IMR-90 (cell line): Measurements from ENCODE around the gene CES2. TPM values are rescaled to one million over a fixed set of nuclear protein-coding genes. Genes with fewer than 3 reads are reported as not detected.

Experiments
- ATAC-seq: fragments of 200-7000 bp; cut with Tn5 transposase; 2 replicates; pipeline ENCODE4 v1.9.1; 2020; ENCODE audit warnings: low read depth, mild to moderate bottlenecking, moderate library complexity
- BruUV-seq: library from RNA; stranded (reverse); fragments of 400-500 nt; replicated peaks from 2 replicates; lab custom pipeline; 2021; lab: Mats Ljungman, UMichigan
- CTCF ChIA-PET: fragments of 300-600 bp; formaldehyde crosslinking; extraction: SDS; loops from one replicate; lab custom pipeline; 2021; ENCODE audit warnings: antibody characterized with exemption; lab: Yijun Ruan, JAX
- POLR2A ChIA-PET: fragments of 300-600 bp; sonication (Branson Sonifier 250); formaldehyde crosslinking; loops from one replicate; lab custom pipeline; 2022; ENCODE audit warnings: antibody characterized with exemption; ENCODE audit not compliant: unreplicated experiment; lab: Charles Lee
- DNase-seq: peaks from one replicate; pipeline ENCODE4 v3.0.0; 2013
- H2AFZ ChIP-seq: replicated peaks from 2 replicates; pipeline ENCODE3; 2013; ENCODE audit warnings: low read length, mild to moderate bottlenecking; ENCODE audit not compliant: poor library complexity
- H2AK5ac ChIP-seq: 2 replicates; pipeline ENCODE4 v1.6.1; 2013; ENCODE audit warnings: low read depth, low read length, inconsistent platforms
- H2AK9ac ChIP-seq: replicated peaks from 2 replicates; pipeline ENCODE3; 2013; ENCODE audit warnings: mild to moderate bottlenecking, low read depth, low read length, moderate library complexity; ENCODE audit not compliant: poor library complexity
- H2BK120ac ChIP-seq: 2 replicates; pipeline ENCODE4 v1.6.1; 2013; ENCODE audit warnings: low read depth, low read length, inconsistent platforms
- H2BK15ac ChIP-seq: 3 replicates; pipeline ENCODE4 v1.6.1; 2013; ENCODE audit warnings: low read depth, low read length, inconsistent platforms
- H2BK20ac ChIP-seq: 2 replicates; pipeline ENCODE4 v1.6.1; 2013; ENCODE audit warnings: low read depth, mild to moderate bottlenecking, inconsistent platforms, low read length, moderate library complexity
- H2BK5ac ChIP-seq: 2 replicates; pipeline ENCODE4 v1.6.1; 2013; ENCODE audit warnings: mild to moderate bottlenecking, low read depth, low read length, inconsistent platforms; ENCODE audit not compliant: poor library complexity, severe bottlenecking
- H3K14ac ChIP-seq: replicated peaks from 2 replicates; pipeline ENCODE4 v1.6.1; 2013; ENCODE audit warnings: low read depth, low read length, inconsistent platforms
- H3K18ac ChIP-seq: 2 replicates; pipeline ENCODE4 v1.6.1; 2013; ENCODE audit warnings: low read depth, low read length, control low read depth
- H3K23ac ChIP-seq: 2 replicates; pipeline ENCODE4 v1.6.1; 2013; ENCODE audit warnings: low read depth, low read length, inconsistent platforms
- H3K27ac ChIP-seq: 2 replicates; pipeline ENCODE4 v1.5.1; 2013; ENCODE audit warnings: mild to moderate bottlenecking, control low read depth, low read length; ENCODE audit not compliant: insufficient read depth
- H3K27me3 ChIP-seq: 2 replicates; pipeline ENCODE4 v1.6.1; 2013; ENCODE audit warnings: low read length; ENCODE audit not compliant: control insufficient read depth, insufficient read depth
- H3K36me3 ChIP-seq: 2 replicates; pipeline ENCODE4 v1.6.1; 2013; ENCODE audit warnings: low read length, mixed read lengths; ENCODE audit not compliant: control insufficient read depth, insufficient read depth
- H3K4ac ChIP-seq: 2 replicates; pipeline ENCODE4 v1.6.1; 2013; ENCODE audit warnings: low read depth, low read length, inconsistent platforms
- H3K4me1 ChIP-seq: 2 replicates; pipeline ENCODE4 v1.6.1; 2013; ENCODE audit warnings: low read length, mixed read lengths; ENCODE audit not compliant: control insufficient read depth, insufficient read depth
- H3K4me2 ChIP-seq: 2 replicates; pipeline ENCODE4 v1.6.1; 2013; ENCODE audit warnings: low read depth, mild to moderate bottlenecking, control low read depth, low read length, moderate library complexity
- H3K4me3 ChIP-seq: 2 replicates; pipeline ENCODE4 v1.5.1; 2013; ENCODE audit warnings: low read depth, mild to moderate bottlenecking, control low read depth, low read length, moderate library complexity; ENCODE audit not compliant: insufficient read depth
- H3K56ac ChIP-seq: 2 replicates; pipeline ENCODE4 v1.6.1; 2013; ENCODE audit warnings: low read length, inconsistent platforms; ENCODE audit not compliant: insufficient read depth; ENCODE audit errors: extremely low read depth
- H3K79me1 ChIP-seq, 2 experiments: 2 replicates each; pipeline ENCODE4 v1.6.1; 2013; ENCODE audit warnings: low read length in 2 of 2, inconsistent platforms in 1 of 2, low read depth in 1 of 2
- H3K9ac ChIP-seq: 2 replicates; pipeline ENCODE4 v1.6.1; 2013; ENCODE audit warnings: low read depth, low read length, control low read depth
- H3K9me1 ChIP-seq: 2 replicates; pipeline ENCODE4 v1.6.1; 2013; ENCODE audit warnings: low read length, inconsistent platforms; ENCODE audit not compliant: insufficient read depth
- H3K9me3 ChIP-seq: 2 replicates; pipeline ENCODE4 v1.6.1; 2013; ENCODE audit warnings: low read length; ENCODE audit not compliant: control insufficient read depth, insufficient read depth
- H4K20me1 ChIP-seq: 2 replicates; pipeline ENCODE4 v1.6.1; 2013; ENCODE audit warnings: low read length, inconsistent platforms; ENCODE audit not compliant: insufficient read depth
- H4K5ac ChIP-seq: 2 replicates; pipeline ENCODE4 v1.6.1; 2013; ENCODE audit warnings: mild to moderate bottlenecking, low read depth, low read length, control low read depth
- H4K8ac ChIP-seq, 2 experiments: 2 replicates each; pipeline ENCODE4 v1.6.1; 2013; ENCODE audit warnings: low read depth in 2 of 2, low read length in 2 of 2, control low read depth in 1 of 2, inconsistent platforms in 1 of 2
- H4K91ac ChIP-seq: 2 replicates; pipeline ENCODE4 v1.6.1; 2013; ENCODE audit warnings: low read depth, low read length, inconsistent platforms; ENCODE audit not compliant: insufficient read depth
- BHLHE40 ChIP-seq: fragments of 150-350 bp; IDR thresholded peaks from 2 replicates; pipeline ENCODE4 v1.6.1; 2016; ENCODE audit warnings: mild to moderate bottlenecking, low read depth, low read length
- CEBPB ChIP-seq: IDR thresholded peaks from 2 replicates; pipeline ENCODE4 v1.6.1; 2012; ENCODE audit warnings: low read depth, low read length, improper control_type of control experiment
- FOS ChIP-seq: fragments of 150-350 bp; IDR thresholded peaks from 2 replicates; pipeline ENCODE4 v1.6.1; 2016; ENCODE audit warnings: low read depth, low read length
- NFE2L2 ChIP-seq: fragments of 150-350 bp; IDR thresholded peaks from 2 replicates; pipeline ENCODE4 v1.6.1; 2016; ENCODE audit warnings: low read depth, mild to moderate bottlenecking, low read length
- POLR2A ChIP-seq: IDR thresholded peaks from 2 replicates; pipeline ENCODE4 v1.6.1; 2012; ENCODE audit warnings: mild to moderate bottlenecking, low read depth, low read length
- SMC3 ChIP-seq: fragments of 150-350 bp; IDR thresholded peaks from 2 replicates; pipeline ENCODE4 v1.6.1; 2016; ENCODE audit warnings: low read depth, mild to moderate bottlenecking, antibody characterized with exemption, low read length, moderate library complexity
- WGBS, 2 experiments: methylation state at CpG; one replicate each; pipeline versions ENCODE4 v1.1.5 to v1.1.7; 2013; ENCODE audit warnings: missing lambda C conversion rate in 2 of 2; ENCODE audit not compliant: insufficient read length in 1 of 2; ENCODE audit errors: extremely low coverage in 2 of 2; 5-methylcytosine and 5-hydroxymethylcytosine counted together
- dilution Hi-C: fragments of 300-500 bp; cut with HindIII; formaldehyde crosslinking; loops from one replicate; pipeline ENCODE4 v1.14.3; 2018; ENCODE audit warnings: low sequenced_read_pairs; ENCODE audit not compliant: unreplicated experiment
- in situ Hi-C: fragments of 300-500 bp; cut with MboI; formaldehyde crosslinking; loops from 3 replicates; pipeline ENCODE4 v1.14.3; 2019; ENCODE audit warnings: low sequenced_read_pairs, inconsistent platforms, mixed read lengths
- intact Hi-C: fragments of 100-400 bp; cut with micrococcal nuclease; formaldehyde crosslinking; loops from 2 replicates; pipeline ENCODE4 v1.10.0; 2022
- polyA plus RNA-seq, 3 experiments: library from polyadenylated mRNA; depleted of rRNA; stranded (reverse); fragments of >200 nt; gene quantifications; 2 replicates each; pipeline ENCODE4 v1.2.3, GENCODE V29; 2012; ENCODE audit warnings: low replicate concordance in 1 of 3
- total RNA-seq: library from RNA; depleted of rRNA; stranded (reverse); fragments of >200 nt; gene quantifications from 2 replicates; pipeline ENCODE4 v1.2.3, GENCODE V29; 2012

Gene CES2
- total and polyA plus RNA-seq, 2 of the 4 experiments (the other 2 are of a cell fraction) = 15.1 to 23.2 TPM

DNA sequence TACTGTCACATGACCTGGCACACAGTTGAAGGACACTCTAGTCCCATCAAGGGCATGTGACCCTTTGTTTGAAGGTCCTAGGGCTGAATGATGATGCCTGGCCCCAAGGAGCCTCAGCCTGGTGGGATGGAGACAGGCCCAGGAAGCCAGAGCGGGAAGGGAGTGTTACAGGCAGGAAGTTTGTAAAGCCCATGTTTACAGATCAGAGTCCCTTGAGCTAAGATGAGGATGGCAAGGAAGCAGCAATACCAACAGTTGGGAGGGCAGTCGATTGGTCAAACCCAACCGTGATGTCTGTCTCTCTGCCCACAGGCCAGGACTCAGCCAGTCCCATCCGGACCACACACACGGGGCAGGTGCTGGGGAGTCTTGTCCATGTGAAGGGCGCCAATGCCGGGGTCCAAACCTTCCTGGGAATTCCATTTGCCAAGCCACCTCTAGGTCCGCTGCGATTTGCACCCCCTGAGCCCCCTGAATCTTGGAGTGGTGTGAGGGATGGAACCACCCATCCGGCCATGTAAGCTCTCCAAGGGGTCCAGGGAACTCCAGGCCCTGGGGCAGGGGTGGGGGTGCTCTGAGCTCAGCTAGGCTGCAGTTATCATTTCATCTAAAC is 2.5 kb downstream of the CES2 start:
- ATAC-seq = no peak
- H2BK15ac ChIP-seq = no peak overlapping the region
- no peak overlapping the region for H3K4ac ChIP-seq
- no peak overlapping the region for H2BK5ac ChIP-seq
- ChIA-PET POLR2A (interaction anchor here (0.6 kb wide), 1 partner anchor 38 kb away, joined by 3 read pairs; no protein-coding TSS in a partner anchor), CTCF (no interaction called here)
- H3K56ac ChIP-seq = no peak overlapping the region
- BruUV-seq = no TSS peak
- no peak overlapping the region for H2AFZ ChIP-seq
- peaks cover 21% of the 10 kb centered on the region for H3K9me1 ChIP-seq
- H4K8ac ChIP-seq = no peak overlapping the region
- TF ChIP-seq FOS (no peak), SMC3 (no peak), NFE2L2 (no peak), CEBPB (no peak), POLR2A (peak; percentile 24; the same call in 1 of the 2 replicates), BHLHE40 (no peak)
- peaks cover 53% of the 10 kb centered on the region for H3K36me3 ChIP-seq
- dilution Hi-C loops (no loop called here), intact Hi-C loops (no loop called here), in situ Hi-C loops (no loop called here)
- DNase-seq = no peak
- H3K18ac ChIP-seq = no peak overlapping the region
- no peaks in the 10 kb centered on the region for H3K9me3 ChIP-seq
- no peak overlapping the region for H2AK5ac ChIP-seq
- peaks cover 35% of the 10 kb centered on the region for H4K20me1 ChIP-seq
- H3K4me2 ChIP-seq = no peak overlapping the region
- H3K23ac ChIP-seq = no peak overlapping the region
- no peak overlapping the region for H4K91ac ChIP-seq
- H3K27ac ChIP-seq = no peak overlapping the region
- peaks cover 9% of the 10 kb centered on the region for H3K4me1 ChIP-seq
- H3K79me1 ChIP-seq = peaks cover 21 to 81% of the 10 kb centered on the region in 2 experiments
- no peak overlapping the region for H2AK9ac ChIP-seq
- 94% methylated on average over 3 of the region's 10 CpGs; no CpG with 5 or more reads in 1 of the 2 experiments for WGBS, 2 experiments
- H2BK20ac ChIP-seq = no peak overlapping the region
- H3K9ac ChIP-seq = no peak overlapping the region
- no peak overlapping the region for H3K14ac ChIP-seq
- no peak overlapping the region for H4K5ac ChIP-seq
- H2BK120ac ChIP-seq = no peak overlapping the region
- no peak overlapping the region for H3K4me3 ChIP-seq
- H3K27me3 ChIP-seq = no peaks in the 10 kb centered on the region
